DMS 273 (cell line): ENCODE measurements around the gene CALHM6.

Experiments
- DNase-seq: peaks from one replicate; lab custom pipeline; 2025; ENCODE audit not compliant: unreplicated experiment; lab: John Stamatoyannopoulos, UW

The CALHM6 gene

GRCh38 chr6:116461331-116461931, at the start of gene CALHM6:
CALHM6 (plus strand) TSS chr6:116461375; CDS start chr6:116461930, 555 bp downstream.
- DNase-seq, result no peak

GRCh38 chr6:116412270-116412669, 48.9 kb upstream of the CALHM6 start:
- DNase-seq, result peak; percentile 42

- no peak for DNase-seq
These were observed 47.8 kb upstream of the CALHM6 start for GRCh38 chr6:116413357-116413756.

- no peak for DNase-seq
These were observed 43.5 kb upstream of the CALHM6 start for GRCh38 chr6:116417661-116418060.

- no peak for DNase-seq
These were observed 41.9 kb upstream of the CALHM6 start for GRCh38 chr6:116419069-116419786.

- DNase-seq, result no peak
These were observed 40.8 kb upstream of the CALHM6 start for GRCh38 chr6:116420341-116420740.

- no peak for DNase-seq
These were observed 38.9 kb upstream of the CALHM6 start for GRCh38 chr6:116422238-116422637.

- DNase-seq, result no peak
These were observed 37.2 kb upstream of the CALHM6 start for GRCh38 chr6:116424001-116424400.

- no peak for DNase-seq
These were observed 34.6 kb upstream of the CALHM6 start for GRCh38 chr6:116426551-116426950.

- DNase-seq, result no peak
These were observed 32.1 kb upstream of the CALHM6 start for GRCh38 chr6:116429111-116429510.

- no peak for DNase-seq
These were observed 30.3 kb upstream of the CALHM6 start for GRCh38 chr6:116430860-116431259.

- DNase-seq, result no peak
These were observed 29.1 kb upstream of the CALHM6 start for GRCh38 chr6:116431964-116432595.

GRCh38 chr6:116433206-116433712, 27.9 kb upstream of the CALHM6 start:
- no peak for DNase-seq

GRCh38 chr6:116434056-116434725, 27.0 kb upstream of the CALHM6 start:
- DNase-seq, result no peak

- no peak for DNase-seq
These were observed 24.6 kb upstream of the CALHM6 start for GRCh38 chr6:116436586-116436985.

GRCh38 chr6:116437656-116438055, 23.5 kb upstream of the CALHM6 start:
- no peak for DNase-seq

- DNase-seq, result no peak
These were observed 22.4 kb upstream of the CALHM6 start for GRCh38 chr6:116438590-116439448.

- DNase-seq, result no peak
These were observed 21.6 kb upstream of the CALHM6 start for GRCh38 chr6:116439522-116440051.

- DNase-seq, result no peak
These were observed 18.1 kb upstream of the CALHM6 start for GRCh38 chr6:116443105-116443504.

- DNase-seq, result peak; percentile 56
These were observed 17.1 kb upstream of the CALHM6 start for GRCh38 chr6:116444092-116444491.
